ENCODE measurements around the gene NTRK3.

Gene NTRK3

DNA sequence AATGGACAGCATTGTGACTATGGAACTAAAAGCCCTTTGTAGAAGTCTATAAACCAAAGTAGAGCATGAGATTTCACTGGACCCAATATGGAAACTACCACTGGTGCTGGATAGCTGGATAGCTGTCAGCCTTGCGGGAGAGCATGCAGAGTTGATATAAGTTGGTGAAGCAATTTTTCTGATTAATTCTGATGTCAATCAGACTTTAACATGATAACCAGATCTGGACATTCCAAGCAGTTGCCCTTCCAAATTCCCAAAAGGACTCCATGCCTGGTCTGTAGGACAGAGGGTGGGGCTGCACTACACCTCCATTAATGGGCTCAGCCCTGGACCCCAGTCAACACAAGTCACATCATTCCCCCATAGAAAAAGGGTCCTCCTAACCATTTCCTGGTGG is 437.8 kb downstream of the NTRK3 start:
- DNase-seq (ENCODE audit: low spot score) = no peak
- TF ChIP-seq, protein P1, sequence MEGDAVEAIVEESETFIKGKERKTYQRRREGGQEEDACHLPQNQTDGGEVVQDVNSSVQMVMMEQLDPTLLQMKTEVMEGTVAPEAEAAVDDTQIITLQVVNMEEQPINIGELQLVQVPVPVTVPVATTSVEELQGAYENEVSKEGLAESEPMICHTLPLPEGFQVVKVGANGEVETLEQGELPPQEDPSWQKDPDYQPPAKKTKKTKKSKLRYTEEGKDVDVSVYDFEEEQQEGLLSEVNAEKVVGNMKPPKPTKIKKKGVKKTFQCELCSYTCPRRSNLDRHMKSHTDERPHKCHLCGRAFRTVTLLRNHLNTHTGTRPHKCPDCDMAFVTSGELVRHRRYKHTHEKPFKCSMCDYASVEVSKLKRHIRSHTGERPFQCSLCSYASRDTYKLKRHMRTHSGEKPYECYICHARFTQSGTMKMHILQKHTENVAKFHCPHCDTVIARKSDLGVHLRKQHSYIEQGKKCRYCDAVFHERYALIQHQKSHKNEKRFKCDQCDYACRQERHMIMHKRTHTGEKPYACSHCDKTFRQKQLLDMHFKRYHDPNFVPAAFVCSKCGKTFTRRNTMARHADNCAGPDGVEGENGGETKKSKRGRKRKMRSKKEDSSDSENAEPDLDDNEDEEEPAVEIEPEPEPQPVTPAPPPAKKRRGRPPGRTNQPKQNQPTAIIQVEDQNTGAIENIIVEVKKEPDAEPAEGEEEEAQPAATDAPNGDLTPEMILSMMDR (IDR thresholded peaks at IDR 0.05; ENCODE audit: extremely low read depth, missing control alignments) = no peak

DNA sequence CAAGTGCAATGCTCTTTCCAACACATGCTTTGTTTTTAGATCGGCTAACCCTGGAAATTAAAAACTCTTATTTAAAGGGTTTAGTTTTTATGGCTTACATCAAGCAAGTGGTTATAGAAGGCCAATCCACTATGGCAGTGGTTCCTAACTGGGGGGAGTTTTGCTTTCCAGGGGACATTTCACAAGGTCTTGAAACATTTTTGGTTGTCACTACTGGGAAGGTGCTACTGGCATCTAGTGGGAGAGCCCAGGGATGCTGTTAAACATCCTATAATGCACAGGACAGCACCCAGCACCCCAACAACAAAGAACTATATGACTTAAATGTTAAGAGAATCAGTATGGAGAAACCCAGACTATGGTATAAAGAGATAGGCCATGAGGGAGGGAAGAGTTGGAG is 439.0 kb downstream of the NTRK3 start:
- TF ChIP-seq, protein P1 (IDR thresholded peaks at IDR 0.05; ENCODE audit: extremely low read depth, missing control alignments) = no peak
- DNase-seq (ENCODE audit: low spot score) = no peak

DNA sequence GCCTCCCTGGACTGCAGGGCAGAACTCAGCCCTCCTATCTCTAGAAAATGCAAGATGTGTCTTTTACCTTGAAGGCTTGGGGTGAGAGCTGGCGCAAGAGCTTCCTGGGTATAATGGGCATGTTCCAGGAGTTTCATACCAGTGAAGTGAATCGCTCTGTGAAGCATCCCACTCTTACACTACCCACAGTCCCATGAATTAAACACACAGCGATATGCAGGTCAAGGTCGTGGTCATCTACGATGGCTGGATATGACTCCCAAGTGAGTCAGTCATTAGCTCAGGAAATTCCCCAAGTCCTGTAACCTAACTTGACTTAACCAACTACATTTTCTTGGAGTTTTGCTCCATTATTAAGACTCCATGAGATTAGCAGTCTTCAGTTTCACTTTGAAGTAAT is 439.7 kb downstream of the NTRK3 start:
- no peak for DNase-seq (ENCODE audit: low spot score)
- TF ChIP-seq, protein P1 (IDR thresholded peaks at IDR 0.05; ENCODE audit: extremely low read depth, missing control alignments) = no peak

DNA sequence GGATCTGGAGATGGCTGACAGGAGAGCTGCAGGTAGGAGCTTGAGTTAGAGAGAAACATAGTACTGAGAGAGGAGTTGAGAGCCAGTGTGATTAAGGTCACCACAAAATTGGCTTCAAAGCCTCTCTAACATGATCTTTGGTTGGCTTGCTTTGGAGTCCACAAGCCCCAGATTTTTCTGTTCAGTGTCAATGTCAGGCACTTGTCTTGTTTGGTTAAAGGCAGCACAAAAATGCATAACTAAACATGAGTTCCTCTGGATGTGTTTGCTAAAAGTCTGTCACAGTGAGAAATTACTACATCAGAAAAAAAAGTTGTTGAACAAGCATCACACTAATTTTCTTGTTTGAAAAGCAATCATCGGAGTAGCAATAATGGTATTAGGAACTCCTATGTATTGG is 440.5 kb downstream of the NTRK3 start:
- TF ChIP-seq, protein P1 (IDR thresholded peaks at IDR 0.05; ENCODE audit: extremely low read depth, missing control alignments) = no peak
- DNase-seq (ENCODE audit: low spot score) = no peak
